GM12878 (cell line): ENCODE data around the gene NKX1-1. TPM values are rescaled to one million over a fixed set of nuclear protein-coding genes. Genes with fewer than 3 reads are reported as not detected.

ENCODE experiments used
- ATAC-seq: fragments of 200-7000 bp; cut with Tn5 transposase; 3 replicates; pipeline ENCODE4 v1.9.1; 2020; ENCODE audit warnings: mild to moderate bottlenecking, moderate library complexity
- BruUV-seq: library from RNA; stranded (reverse); fragments of 400-500 nt; replicated peaks from 2 replicates; lab custom pipeline; 2021; lab: Mats Ljungman, UMichigan
- CTCF ChIA-PET: fragments of 300-600 bp; sonication (Branson Sonifier 250); formaldehyde crosslinking; extraction: SDS; loops from one replicate; lab custom pipeline; 2021; ENCODE audit warnings: inconsistent platforms; lab: Yijun Ruan, JAX
- POLR2A ChIA-PET: fragments of 350-600 bp; formaldehyde crosslinking; extraction: SDS; loops from one replicate; lab custom pipeline; 2021; ENCODE audit warnings: inconsistent platforms; lab: Charles Lee
- RAD21 ChIA-PET: fragments of 300-600 bp; sonication (Branson Sonifier 250); formaldehyde crosslinking; loops from one replicate; lab custom pipeline; 2023; ENCODE audit warnings: antibody characterized with exemption; ENCODE audit not compliant: unreplicated experiment; lab: Charles Lee
- SMC1A ChIA-PET: fragments of 300-600 bp; sonication (Branson Sonifier 250); formaldehyde crosslinking; loops from one replicate; lab custom pipeline; 2023; ENCODE audit not compliant: unreplicated experiment, uncharacterized antibody; lab: Charles Lee
- DNase-seq: peaks from one replicate; pipeline ENCODE4 v3.0.0-alpha.2; 2011; ENCODE audit warnings: low read depth, low spot score
- FAIRE-seq: peaks from 3 replicates; lab custom pipeline; 2011; peaks lifted over from hg19 to GRCh38; lab: Jason Lieb, UNC
- H2AFZ ChIP-seq: 2 replicates; pipeline ENCODE4 v1.6.0; 2011; ENCODE audit warnings: low read depth, low read length, control low read depth; ENCODE audit not compliant: control insufficient read depth
- H3K27ac ChIP-seq: 2 replicates; pipeline ENCODE4 v1.5.1; 2011; ENCODE audit warnings: control low read depth; ENCODE audit not compliant: control insufficient read depth, insufficient read depth
- H3K27me3 ChIP-seq, 2 experiments: replicated peaks in 1 of 2; 2 replicates each; pipeline versions ENCODE4 v1.6.0 to v1.6.1; 2011; ENCODE audit warnings: low read length in 1 of 2; ENCODE audit not compliant: control insufficient read depth in 2 of 2, insufficient read depth in 2 of 2
- H3K36me3 ChIP-seq, 2 experiments: 2 replicates each; pipeline ENCODE4 v1.5.1; 2011; ENCODE audit warnings: low read length in 1 of 2; ENCODE audit not compliant: control insufficient read depth in 2 of 2, insufficient read depth in 2 of 2
- H3K4me1 ChIP-seq: 2 replicates; pipeline ENCODE4 v1.6.1; 2011; ENCODE audit warnings: mild to moderate bottlenecking, low read length, moderate library complexity, mixed read lengths; ENCODE audit not compliant: control insufficient read depth, insufficient read depth
- H3K4me2 ChIP-seq: 2 replicates; pipeline ENCODE4 v1.6.0; 2011; ENCODE audit warnings: control low read depth; ENCODE audit not compliant: control insufficient read depth, insufficient read depth
- H3K4me3 ChIP-seq: fragments of 200-600 bp; sonication (generic); 2 replicates; pipeline ENCODE4 v1.5.1; 2016
- H3K79me2 ChIP-seq: 2 replicates; pipeline ENCODE4 v1.6.0; 2011; ENCODE audit warnings: low read length; ENCODE audit not compliant: control insufficient read depth, insufficient read depth
- H3K9ac ChIP-seq: 2 replicates; pipeline ENCODE4 v1.8.0; 2011; ENCODE audit warnings: low read length, control low read depth, mixed read lengths; ENCODE audit not compliant: control insufficient read depth, insufficient read depth
- H3K9me3 ChIP-seq: replicated peaks from 3 replicates; pipeline ENCODE4 v1.5.1; 2011; ENCODE audit warnings: mild to moderate bottlenecking, low read length; ENCODE audit not compliant: control insufficient read depth, insufficient read depth
- H4K20me1 ChIP-seq: 2 replicates; pipeline ENCODE4 v1.6.0; 2011; ENCODE audit not compliant: control insufficient read depth, insufficient read depth
- BACH1 ChIP-seq: fragments of 450-650 bp; IDR thresholded peaks from 2 replicates; pipeline ENCODE4 v1.6.1; 2017; ENCODE audit warnings: mild to moderate bottlenecking, borderline replicate concordance
- BMI1 ChIP-seq: fragments of 450-650 bp; IDR thresholded peaks from 2 replicates; pipeline ENCODE4 v1.6.1; 2016; ENCODE audit warnings: mild to moderate bottlenecking, moderate library complexity, borderline replicate concordance
- NRF1 ChIP-seq: conservative IDR thresholded peaks from 2 replicates; pipeline ENCODE4 v1.6.1; 2011; ENCODE audit warnings: mild to moderate bottlenecking, low read depth, low read length, improper control_type of control experiment
- ZNF592 ChIP-seq: fragments of 450-650 bp; IDR thresholded peaks from 2 replicates; pipeline ENCODE4 v1.6.1; 2017; ENCODE audit warnings: mild to moderate bottlenecking, moderate library complexity
- ZSCAN29 ChIP-seq: fragments of 450-650 bp; IDR thresholded peaks from 2 replicates; pipeline ENCODE4 v1.6.1; 2017; ENCODE audit warnings: mild to moderate bottlenecking, moderate library complexity
- WGBS: methylation state at CpG from one replicate; pipeline ENCODE4 v1.1.6; 2016; ENCODE audit warnings: low lambda C conversion rate; ENCODE audit not compliant: insufficient replicate concordance, insufficient coverage; ENCODE audit errors: missing lambda C conversion rate; 5-methylcytosine and 5-hydroxymethylcytosine counted together
- in situ Hi-C: fragments of 300-500 bp; cut with MboI; formaldehyde crosslinking; loops from 9 replicates; pipeline ENCODE4 v1.14.3; 2018; ENCODE audit warnings: mixed read lengths
- intact Hi-C: fragments of 100-400 bp; cut with micrococcal nuclease; formaldehyde crosslinking; loops from one replicate; pipeline ENCODE4 v1.14.2; 2022; ENCODE audit not compliant: unreplicated experiment
- polyA plus RNA-seq, 11 experiments: library from polyadenylated mRNA; depleted of rRNA in 4 of 11; unstranded in 6 of 11; stranded (reverse) in 5 of 11; fragments of >200 nt; fragmentation: Nextera tagmentation in 4 of 11; fragmentation: Illumina TruSeq in 1 of 11; extraction: Ambion mirVana in 4 of 11; extraction: Trizol in 1 of 11; gene quantifications; 1 replicate in 1 of 11; 2 replicates in 10 of 11; pipeline versions ENCODE4 v1.2.1 to v1.2.3, GENCODE V29; 2011 to 2016; ENCODE audit warnings: inconsistent platforms in 2 of 11, missing spikeins in 2 of 11, low read depth in 1 of 11
- total RNA-seq, 4 experiments: library from RNA; depleted of rRNA in 3 of 4; stranded (reverse); fragments of >200 nt in 3 of 4; fragmentation: Illumina TruSeq in 1 of 4; extraction: Trizol in 1 of 4; gene quantifications; 2 replicates each; pipeline versions ENCODE4 v1.2.1 to v1.2.3, GENCODE V29; 2013 to 2021

NKX1-1 gene
- total and polyA plus RNA-seq, 10 of the 15 experiments (the other 5 are each of a cell fraction or from before 2014, with no cell fraction given) = not detected

- ChIA-PET RAD21 (no interaction called here), SMC1A (no interaction called here), POLR2A (no interaction called here), CTCF (no interaction called here)
- H3K27ac ChIP-seq = no peak overlapping the region
- no TSS peak for BruUV-seq
- ATAC-seq (no peak), DNase-seq (no peak), FAIRE-seq (no peak)
- H2AFZ ChIP-seq = no peak overlapping the region
- H3K4me2 ChIP-seq = no peak overlapping the region
- WGBS = 89% methylated on average over 72 of the region's 90 CpGs
- no peak overlapping the region for H3K4me3 ChIP-seq
- no peaks in the 10 kb centered on the region for H3K36me3 ChIP-seq
- TF ChIP-seq BACH1 (no peak), NRF1 (no peak), ZSCAN29 (no peak), BMI1 (no peak), ZNF592 (no peak)
- in situ Hi-C loops = loop anchor here (10.0 kb wide), 1 partner anchor 59 kb away; no protein-coding TSS in a partner anchor
- H3K79me2 ChIP-seq = no peaks in the 10 kb centered on the region
- H4K20me1 ChIP-seq = no peaks in the 10 kb centered on the region
- H3K9ac ChIP-seq = no peak overlapping the region
- H3K27me3 ChIP-seq = no peaks in the 10 kb centered on the region
- intact Hi-C loops = no loop called here
- no peaks in the 10 kb centered on the region for H3K4me1 ChIP-seq
- peaks cover 11% of the 10 kb centered on the region; the same call in 2 of the 3 replicates for H3K9me3 ChIP-seq
Observed at GRCh38 chr4:1405636-1406393, 427 bp downstream of the NKX1-1 start.
